Mesodermal cell (in vitro differentiated cells): ENCODE data around the gene GP9.

Experiments used
- H3K27ac ChIP-seq: 2 replicates; pipeline ENCODE4 v1.7.0; 2013; ENCODE audit warnings: mild to moderate bottlenecking, low read depth, low read length, moderate library complexity; ENCODE audit not compliant: severe bottlenecking
- H3K36me3 ChIP-seq: 2 replicates; pipeline ENCODE4 v1.7.1; 2013; ENCODE audit warnings: mild to moderate bottlenecking, low read length, moderate library complexity; ENCODE audit not compliant: control insufficient read depth, insufficient read depth
- H3K4me1 ChIP-seq: one replicate; pipeline ENCODE4 v1.7.1; 2013; ENCODE audit warnings: mild to moderate bottlenecking, low read length; ENCODE audit not compliant: insufficient read depth, control insufficient read depth, poor library complexity, severe bottlenecking
- H3K4me3 ChIP-seq: 2 replicates; pipeline ENCODE4 v1.7.0; 2013; ENCODE audit warnings: low read length, control low read depth, mild to moderate bottlenecking; ENCODE audit not compliant: insufficient read depth, poor library complexity, severe bottlenecking; ENCODE audit errors: extremely low read depth
- H3K9me3 ChIP-seq: 2 replicates; pipeline ENCODE4 v1.7.1; 2013; ENCODE audit warnings: mild to moderate bottlenecking, low read length, moderate library complexity; ENCODE audit not compliant: control insufficient read depth
- WGBS, 2 experiments: methylation state at CpG; one replicate each; pipeline ENCODE4 v1.1.5; 2013; ENCODE audit warnings: missing lambda C conversion rate in 2 of 2; ENCODE audit not compliant: insufficient coverage in 2 of 2; 5-methylcytosine and 5-hydroxymethylcytosine counted together

The GP9 gene

GRCh38 chr3:129038121-129038855, 22.3 kb upstream of the GP9 start:
- Histone ChIP-seq H3K9me3 (peaks cover 3% of the 10 kb centered on the region), H3K36me3 (no peaks in the 10 kb centered on the region), H3K4me1 (no peaks in the 10 kb centered on the region), H3K27ac (no peak overlapping the region), H3K4me3 (no peak overlapping the region)
- WGBS, 2 experiments = 85 to 88% methylated on average over 7 to 9 of the region's 10 CpGs

GRCh38 chr3:129039271-129040038, 21.1 kb upstream of the GP9 start:
- 87 to 93% methylated on average over 13 of the region's 14 CpGs for WGBS, 2 experiments

GRCh38 chr3:129040039-129040336, 20.6 kb upstream of the GP9 start:
- no peaks in the 10 kb centered on the region for H3K36me3 ChIP-seq
- no peak overlapping the region for H3K27ac ChIP-seq
- no peak overlapping the region for H3K4me3 ChIP-seq
- peaks cover 3% of the 10 kb centered on the region for H3K9me3 ChIP-seq
- WGBS, 2 experiments = 80 to 86% methylated on average over 2 to 3 of the region's 3 CpGs
- no peaks in the 10 kb centered on the region for H3K4me1 ChIP-seq

More at GRCh38 chr3:129039271-129040038, 21.1 kb upstream of the GP9 start:
- no peak overlapping the region for H3K4me3 ChIP-seq
- no peaks in the 10 kb centered on the region for H3K36me3 ChIP-seq
- no peak overlapping the region for H3K27ac ChIP-seq
- peaks cover 3% of the 10 kb centered on the region for H3K9me3 ChIP-seq
- H3K4me1 ChIP-seq = no peaks in the 10 kb centered on the region

- Histone ChIP-seq H3K36me3 (no peaks in the 10 kb centered on the region), H3K4me3 (no peak overlapping the region), H3K27ac (no peak overlapping the region), H3K4me1 (no peaks in the 10 kb centered on the region), H3K9me3 (peaks cover 3% of the 10 kb centered on the region)
- WGBS, 2 experiments = 84 to 89% methylated on average over 13 of the region's 15 CpGs
Measured at GRCh38 chr3:129040579-129041300, 19.8 kb upstream of the GP9 start.

GRCh38 chr3:129045675-129046036, 14.9 kb upstream of the GP9 start:
- Histone ChIP-seq H3K9me3 (peaks cover 3% of the 10 kb centered on the region), H3K27ac (no peak overlapping the region), H3K4me3 (no peak overlapping the region), H3K4me1 (no peaks in the 10 kb centered on the region), H3K36me3 (no peaks in the 10 kb centered on the region)
- 84 to 85% methylated on average over 28 to 43 of the region's 43 CpGs for WGBS, 2 experiments

- Histone ChIP-seq H3K4me1 (no peaks in the 10 kb centered on the region), H3K27ac (no peak overlapping the region), H3K9me3 (peaks cover 3% of the 10 kb centered on the region), H3K36me3 (no peaks in the 10 kb centered on the region), H3K4me3 (no peak overlapping the region)
- WGBS, 2 experiments = 93 to 96% methylated on average over 66 to 67 of the region's 67 CpGs
Measured at GRCh38 chr3:129046037-129046731, 14.4 kb upstream of the GP9 start.

- Histone ChIP-seq H3K36me3 (no peaks in the 10 kb centered on the region), H3K4me3 (no peak overlapping the region), H3K27ac (no peak overlapping the region), H3K4me1 (no peaks in the 10 kb centered on the region), H3K9me3 (peaks cover 3% of the 10 kb centered on the region)
- WGBS, 2 experiments = 94% methylated on average over 36 to 45 of the region's 46 CpGs
Measured at GRCh38 chr3:129046732-129047552, 13.6 kb upstream of the GP9 start.

- Histone ChIP-seq H3K4me1 (no peaks in the 10 kb centered on the region), H3K27ac (no peak overlapping the region), H3K4me3 (no peak overlapping the region), H3K36me3 (no peaks in the 10 kb centered on the region), H3K9me3 (no peaks in the 10 kb centered on the region)
- 90 to 98% methylated on average over 5 to 6 of the region's 6 CpGs for WGBS, 2 experiments
Measured at GRCh38 chr3:129047553-129047839, 13.1 kb upstream of the GP9 start.

- no peaks in the 10 kb centered on the region for H3K9me3 ChIP-seq
- 85 to 89% methylated on average over 12 of the region's 12 CpGs for WGBS, 2 experiments
Measured at GRCh38 chr3:129050556-129051295, 9.9 kb upstream of the GP9 start.

More at GRCh38 chr3:129050556-129051295, 9.9 kb upstream of the GP9 start:
- Histone ChIP-seq H3K27ac (no peak overlapping the region), H3K4me3 (no peak overlapping the region), H3K36me3 (no peaks in the 10 kb centered on the region), H3K4me1 (no peaks in the 10 kb centered on the region)
